DND-41 (cell line): Measurements from ENCODE around the gene HOOK2.

Source experiments
- CTCF ChIP-seq: IDR thresholded peaks from 2 replicates; pipeline ENCODE4 v1.5.1; 2012; ENCODE audit warnings: borderline replicate concordance, low read length, moderate library complexity, mild to moderate bottlenecking; ENCODE audit not compliant: poor library complexity, severe bottlenecking; ENCODE audit errors: extremely low read depth
- EZH2 ChIP-seq: IDR thresholded peaks from 3 replicates; pipeline ENCODE4 v1.6.1; 2012; ENCODE audit warnings: borderline replicate concordance, low read depth, mild to moderate bottlenecking, moderate library complexity, low read length, inconsistent platforms; ENCODE audit not compliant: severe bottlenecking

DNA sequence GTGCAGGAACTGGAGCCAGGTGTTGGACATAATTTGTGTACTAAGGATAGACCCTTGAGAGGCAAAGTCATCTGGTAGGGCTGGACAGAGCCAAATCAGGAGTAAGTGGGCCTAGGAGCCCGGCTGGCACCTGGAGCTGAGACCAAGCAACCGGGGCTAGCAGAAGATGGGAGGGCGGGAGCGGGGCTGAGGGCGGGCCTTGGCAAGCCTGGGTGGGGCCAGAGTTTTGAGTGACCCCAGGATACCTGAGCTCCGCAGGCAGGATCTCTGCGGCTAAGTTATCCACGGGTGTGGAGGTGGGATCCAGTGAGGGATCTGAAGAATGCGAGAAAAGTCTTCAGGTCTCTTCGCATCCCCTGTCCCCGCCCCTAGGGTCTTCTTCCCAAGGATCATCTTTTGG lies 8.2 kb downstream of the HOOK2 start:
- TF ChIP-seq CTCF: no peak
- TF ChIP-seq EZH2: no peak
